Activated CD8-positive, alpha-beta T cell treated with anti-CD3 and anti-CD28 coated beads, Interleukin-2, amount 10 ng/mL, durations not matched to agents 7 days and 5 days (primary cell): ENCODE measurements around the gene PRIM1. TPM values are rescaled to one million over a fixed set of nuclear protein-coding genes. Genes with fewer than 3 reads are reported as not detected.
"Not testable (repeated sequence)": the region's sequence is repeated elsewhere in the genome, so short reads cannot be mapped to it uniquely, and the experiment has no call there.

Experiments used
- ATAC-seq: fragments of 150-1000 bp; cut with Tn5 transposase; one replicate; pipeline ENCODE4 v1.10.0; 2021; ENCODE audit warnings: moderate library complexity
- CTCF ChIA-PET: fragments of 350-600 bp; sonication (Branson Sonifier 250); formaldehyde crosslinking; loops from one replicate; lab custom pipeline; 2021; ENCODE audit warnings: antibody characterized with exemption; lab: Charles Lee
- POLR2A ChIA-PET: fragments of 350-600 bp; sonication (Branson Sonifier 250); formaldehyde crosslinking; loops from one replicate; lab custom pipeline; 2021; ENCODE audit warnings: antibody characterized with exemption; lab: Charles Lee
- DNase-seq: peaks from one replicate; pipeline ENCODE4 v3.0.0-alpha.2; 2020
- H3K27ac Mint-ChIP-seq: one replicate; pipeline ENCODE4 v1.8.0; 2021; ENCODE audit warnings: mild to moderate bottlenecking, mixed read lengths
- H3K27me3 Mint-ChIP-seq: one replicate; pipeline ENCODE4 v1.8.0; 2021; ENCODE audit warnings: low read depth, mixed read lengths
- H3K36me3 Mint-ChIP-seq: one replicate; pipeline ENCODE4 v1.8.0; 2021; ENCODE audit warnings: low read depth, mixed read lengths
- H3K4me1 Mint-ChIP-seq: one replicate; pipeline ENCODE4 v1.8.0; 2021; ENCODE audit warnings: low read depth, mixed read lengths
- H3K4me3 Mint-ChIP-seq: one replicate; pipeline ENCODE4 v1.8.0; 2021; ENCODE audit warnings: mild to moderate bottlenecking, mixed read lengths
- H3K9me3 Mint-ChIP-seq: one replicate; pipeline ENCODE4 v1.8.0; 2022; ENCODE audit warnings: mixed read lengths; ENCODE audit not compliant: insufficient read depth
- total RNA-seq, 2 experiments: library from RNA; stranded (reverse); gene quantifications; one replicate each; pipeline ENCODE4 v1.2.3, GENCODE V29; 2021

PRIM1 gene
- total RNA-seq: 10 to 100 TPM; 56.8 to 60.4 TPM

GRCh38 chr12:56751712-56752598 is at the start of gene PRIM1:
Gene PRIM1, minus strand, starts transcription at chr12:56752323. Its CDS starts 25 bp downstream, at chr12:56752298.
- Mint-ChIP-seq H3K4me1 (peaks cover 48% of the 10 kb centered on the region), H3K9me3 (no peaks in the 10 kb centered on the region), H3K27me3 (no peaks in the 10 kb centered on the region), H3K4me3 (peak within 1 kb of the TSS; percentile 99), H3K36me3 (peaks cover 41% of the 10 kb centered on the region), H3K27ac (peak within 1 kb of the TSS; percentile 99)
- peak; percentile 89 for ATAC-seq
- ChIA-PET POLR2A (interaction anchor here (0.6 to 3.2 kb wide), 6 partner anchors 26 to 359 kb away, joined by 4 to 16 read pairs (median 9); partner anchors contain the start of genes NACA, PTGES3 and STAT6), CTCF (interaction anchor here (0.6 to 18.0 kb wide), 7 partner anchors 11 to 252 kb away, joined by 3 to 213 read pairs (median 3); partner anchors contain the start of genes NACA and ZBTB39)
- peak; percentile 91 for DNase-seq

- Mint-ChIP-seq H3K27ac (no peak overlapping the region), H3K4me3 (no peak overlapping the region), H3K27me3 (peaks cover 4% of the 10 kb centered on the region), H3K9me3 (peaks cover 4% of the 10 kb centered on the region), H3K36me3 (no peaks in the 10 kb centered on the region), H3K4me1 (no peaks in the 10 kb centered on the region)
- ATAC-seq (no peak), DNase-seq (no peak)
- POLR2A ChIA-PET: no interaction called here
- CTCF ChIA-PET: no interaction called here
These were observed 48.1 kb upstream of the PRIM1 start for GRCh38 chr12:56800221-56800620.

GRCh38 chr12:56799345-56799744 is 47.2 kb upstream of the PRIM1 start:
- CTCF ChIA-PET, H3K27me3 Mint-ChIP-seq, ATAC-seq, DNase-seq, H3K4me3 Mint-ChIP-seq, H3K4me1 Mint-ChIP-seq, POLR2A ChIA-PET, H3K9me3 Mint-ChIP-seq, H3K36me3 Mint-ChIP-seq, H3K27ac Mint-ChIP-seq: not testable (repeated sequence)

- H3K9me3 Mint-ChIP-seq, H3K4me3 Mint-ChIP-seq, H3K4me1 Mint-ChIP-seq, H3K36me3 Mint-ChIP-seq, POLR2A ChIA-PET, H3K27me3 Mint-ChIP-seq, DNase-seq, CTCF ChIA-PET, ATAC-seq, H3K27ac Mint-ChIP-seq: not testable (repeated sequence)
These were observed 43.7 kb upstream of the PRIM1 start for GRCh38 chr12:56795791-56796190.

GRCh38 chr12:56795046-56795562 is 43.0 kb upstream of the PRIM1 start:
- DNase-seq, CTCF ChIA-PET, H3K4me1 Mint-ChIP-seq, POLR2A ChIA-PET, H3K4me3 Mint-ChIP-seq, H3K36me3 Mint-ChIP-seq, H3K27me3 Mint-ChIP-seq, H3K27ac Mint-ChIP-seq, ATAC-seq, H3K9me3 Mint-ChIP-seq: not testable (repeated sequence)

GRCh38 chr12:56793124-56793523 is 41.0 kb upstream of the PRIM1 start:
- H3K27ac Mint-ChIP-seq, CTCF ChIA-PET, H3K9me3 Mint-ChIP-seq, H3K27me3 Mint-ChIP-seq, DNase-seq, ATAC-seq, H3K4me3 Mint-ChIP-seq, H3K4me1 Mint-ChIP-seq, H3K36me3 Mint-ChIP-seq, POLR2A ChIA-PET: not testable (repeated sequence)

GRCh38 chr12:56792678-56793077 is 40.6 kb upstream of the PRIM1 start:
- Mint-ChIP-seq H3K9me3 (no peaks in the 10 kb centered on the region), H3K4me3 (no peak overlapping the region), H3K4me1 (no peaks in the 10 kb centered on the region), H3K27ac (no peak overlapping the region), H3K36me3 (no peaks in the 10 kb centered on the region), H3K27me3 (peaks cover 4% of the 10 kb centered on the region)
- ChIA-PET CTCF (no interaction called here), POLR2A (no interaction called here)
- DNase-seq (no peak), ATAC-seq (no peak)

GRCh38 chr12:56789429-56789828 is 37.3 kb upstream of the PRIM1 start:
- H3K27me3 Mint-ChIP-seq, H3K4me1 Mint-ChIP-seq, ATAC-seq: not testable (repeated sequence)

GRCh38 chr12:56787498-56787897 is 35.4 kb upstream of the PRIM1 start:
- no peaks in the 10 kb centered on the region for H3K36me3 Mint-ChIP-seq
- no peaks in the 10 kb centered on the region for H3K9me3 Mint-ChIP-seq
- no peak overlapping the region for H3K27ac Mint-ChIP-seq

More at GRCh38 chr12:56789429-56789828, 37.3 kb upstream of the PRIM1 start:
- H3K27ac Mint-ChIP-seq, POLR2A ChIA-PET, H3K9me3 Mint-ChIP-seq, CTCF ChIA-PET, DNase-seq, H3K36me3 Mint-ChIP-seq, H3K4me3 Mint-ChIP-seq: not testable (repeated sequence)

GRCh38 chr12:56785874-56786273 is 33.8 kb upstream of the PRIM1 start:
- no peak for ATAC-seq
- ChIA-PET POLR2A (no interaction called here), CTCF (no interaction called here)
- Mint-ChIP-seq H3K27ac (no peak overlapping the region), H3K4me3 (no peak overlapping the region), H3K4me1 (no peaks in the 10 kb centered on the region), H3K27me3 (no peaks in the 10 kb centered on the region), H3K9me3 (no peaks in the 10 kb centered on the region), H3K36me3 (no peaks in the 10 kb centered on the region)
- DNase-seq: no peak

More at GRCh38 chr12:56787498-56787897, 35.4 kb upstream of the PRIM1 start:
- H3K27me3 Mint-ChIP-seq: peaks cover 2% of the 10 kb centered on the region
- no peaks in the 10 kb centered on the region for H3K4me1 Mint-ChIP-seq
- ChIA-PET CTCF (no interaction called here), POLR2A (no interaction called here)
- H3K4me3 Mint-ChIP-seq: no peak overlapping the region
- DNase-seq (no peak), ATAC-seq (no peak)

GRCh38 chr12:56785141-56785865 is 33.2 kb upstream of the PRIM1 start:
- H3K4me3 Mint-ChIP-seq: no peak overlapping the region
- ChIA-PET POLR2A (no interaction called here), CTCF (no interaction called here)
- no peaks in the 10 kb centered on the region for H3K36me3 Mint-ChIP-seq
- H3K4me1 Mint-ChIP-seq: no peaks in the 10 kb centered on the region
- H3K9me3 Mint-ChIP-seq: no peaks in the 10 kb centered on the region
- no peak for ATAC-seq
- DNase-seq: no peak
- H3K27ac Mint-ChIP-seq: no peak overlapping the region
- H3K27me3 Mint-ChIP-seq: no peaks in the 10 kb centered on the region

GRCh38 chr12:56781726-56782125 is 29.6 kb upstream of the PRIM1 start:
- no peaks in the 10 kb centered on the region for H3K9me3 Mint-ChIP-seq
- H3K36me3 Mint-ChIP-seq: no peaks in the 10 kb centered on the region
- POLR2A ChIA-PET: no interaction called here
- CTCF ChIA-PET: no interaction called here
- H3K27me3 Mint-ChIP-seq: no peaks in the 10 kb centered on the region
- no peaks in the 10 kb centered on the region for H3K4me1 Mint-ChIP-seq
- DNase-seq (no peak), ATAC-seq (no peak)
- H3K27ac Mint-ChIP-seq: no peak overlapping the region
- no peak overlapping the region for H3K4me3 Mint-ChIP-seq
